ENCODE results near the gene SHMT2. TPM values are rescaled to one million over a fixed set of nuclear protein-coding genes. Genes with fewer than 3 reads are reported as not detected.

The SHMT2 gene
- total RNA-seq, 2 donors from 2014 or later = 49.6 to 51.4 TPM

GRCh38 chr12:57196439-57196838 is 33.1 kb upstream of the SHMT2 start:
- WGBS = 78% methylated on average over 4 of the region's 4 CpGs
- intact Hi-C loops (cut with DNase I) = no loop called here
- peaks cover 6 to 39% of the 10 kb centered on the region in 2 donors for H3K36me3 ChIP-seq

GRCh38 chr12:57196956-57197355 is 32.6 kb upstream of the SHMT2 start:
- 90% methylated on average over 21 of the region's 22 CpGs for WGBS
- intact Hi-C loops (cut with DNase I) = no loop called here
- Histone ChIP-seq H3K9me3 (no peaks in the 10 kb centered on the region), H3K27me3 (replicated peaks; ENCODE audit: insufficient read depth) (no peaks in the 10 kb centered on the region), H3K4me3 (no peak overlapping the region), H3K36me3 (peaks cover 8 to 39% of the 10 kb centered on the region in 2 donors), H3K4me1 (replicated peaks) (no peaks in the 10 kb centered on the region), H3K27ac (no peak overlapping the region)
- TF ChIP-seq CTCF (IDR thresholded peaks at IDR 0.05) (no peak), POLR2A (IDR thresholded peaks at IDR 0.05) (no peak), POLR2AphosphoS5 (IDR thresholded peaks at IDR 0.05) (no peak)
- no peak for DNase-seq (ENCODE audit: low spot score)

More at GRCh38 chr12:57196439-57196838, 33.1 kb upstream of the SHMT2 start:
- Histone ChIP-seq H3K27me3 (replicated peaks; ENCODE audit: insufficient read depth) (no peaks in the 10 kb centered on the region), H3K4me1 (replicated peaks) (no peaks in the 10 kb centered on the region), H3K9me3 (no peaks in the 10 kb centered on the region), H3K27ac (no peak overlapping the region), H3K4me3 (no peak overlapping the region)
- TF ChIP-seq POLR2AphosphoS5 (IDR thresholded peaks at IDR 0.05) (no peak), CTCF (IDR thresholded peaks at IDR 0.05) (no peak), POLR2A (IDR thresholded peaks at IDR 0.05) (no peak)
- no peak for DNase-seq (ENCODE audit: low spot score)

- intact Hi-C loops (cut with DNase I) = no loop called here
- H3K4me1 ChIP-seq (replicated peaks) = no peaks in the 10 kb centered on the region
- peaks cover 20 to 42% of the 10 kb centered on the region in 2 donors for H3K36me3 ChIP-seq
- no peak for DNase-seq (ENCODE audit: low spot score)
- TF ChIP-seq POLR2AphosphoS5 (IDR thresholded peaks at IDR 0.05) (no peak), POLR2A (IDR thresholded peaks at IDR 0.05) (no peak), CTCF (IDR thresholded peaks at IDR 0.05) (no peak)
- no peaks in the 10 kb centered on the region for H3K27me3 ChIP-seq (replicated peaks; ENCODE audit: insufficient read depth)
- no peak overlapping the region for H3K27ac ChIP-seq
- H3K9me3 ChIP-seq = no peaks in the 10 kb centered on the region
- no peak overlapping the region for H3K4me3 ChIP-seq
- WGBS = 91% methylated on average over 17 of the region's 17 CpGs
Observed at GRCh38 chr12:57198329-57198728, 31.2 kb upstream of the SHMT2 start.

- intact Hi-C loops (cut with DNase I) = no loop called here
- WGBS = 89% methylated on average over 13 of the region's 15 CpGs
Observed at GRCh38 chr12:57199191-57199590, 30.3 kb upstream of the SHMT2 start.

More at GRCh38 chr12:57199191-57199590, 30.3 kb upstream of the SHMT2 start:
- no peak overlapping the region for H3K27ac ChIP-seq
- peaks cover 20 to 34% of the 10 kb centered on the region in 2 donors for H3K36me3 ChIP-seq
- no peaks in the 10 kb centered on the region for H3K9me3 ChIP-seq
- no peaks in the 10 kb centered on the region for H3K27me3 ChIP-seq (replicated peaks; ENCODE audit: insufficient read depth)
- no peak for DNase-seq (ENCODE audit: low spot score)
- no peaks in the 10 kb centered on the region for H3K4me1 ChIP-seq (replicated peaks)
- no peak overlapping the region for H3K4me3 ChIP-seq
- TF ChIP-seq CTCF (IDR thresholded peaks at IDR 0.05) (no peak), POLR2AphosphoS5 (IDR thresholded peaks at IDR 0.05) (no peak), POLR2A (IDR thresholded peaks at IDR 0.05) (no peak)

Measured in prostate gland (tissue), 2 donors.